H7 (cell line): ENCODE results near the gene WSCD1. TPM values are rescaled to one million over a fixed set of nuclear protein-coding genes. Genes with fewer than 3 reads are reported as not detected.

ENCODE experiments used
- DNase-seq: peaks from one replicate; pipeline ENCODE4 v3.0.0; 2012
- H3K27me3 ChIP-seq: 2 replicates; pipeline ENCODE4 v1.6.0; 2011; ENCODE audit warnings: mild to moderate bottlenecking, low read length; ENCODE audit not compliant: control insufficient read depth, insufficient read depth
- H3K36me3 ChIP-seq: replicated peaks from 2 replicates; pipeline ENCODE4 v1.5.1; 2011; ENCODE audit warnings: low read length; ENCODE audit not compliant: control insufficient read depth, insufficient read depth
- H3K4me3 ChIP-seq: 2 replicates; pipeline ENCODE4 v1.5.1; 2011; ENCODE audit warnings: low read depth, mild to moderate bottlenecking, control low read depth, low read length, moderate library complexity; ENCODE audit not compliant: insufficient read depth
- total RNA-seq: library from RNA; depleted of rRNA; stranded (reverse); fragments of >200 nt; shearing (Covaris generic); gene quantifications from 2 replicates; pipeline ENCODE4 v1.2.3, GENCODE V29; 2014

The WSCD1 gene
- total RNA-seq, 1 experiment from 2014 or later = 37.0 TPM

GRCh38 chr17:6100891-6101500, 30.8 kb downstream of the WSCD1 start:
- Histone ChIP-seq H3K36me3 (no peaks in the 10 kb centered on the region; the same call in 1 of the 2 replicates), H3K27me3 (no peaks in the 10 kb centered on the region), H3K4me3 (no peak overlapping the region)
- no peak for DNase-seq

GRCh38 chr17:6101706-6102105, 31.5 kb downstream of the WSCD1 start:
- H3K36me3 ChIP-seq = no peaks in the 10 kb centered on the region; the same call in 1 of the 2 replicates
- H3K27me3 ChIP-seq = no peaks in the 10 kb centered on the region
- no peak overlapping the region for H3K4me3 ChIP-seq
- DNase-seq = no peak

GRCh38 chr17:6102615-6103014, 32.4 kb downstream of the WSCD1 start:
- no peaks in the 10 kb centered on the region for H3K27me3 ChIP-seq
- H3K4me3 ChIP-seq = no peak overlapping the region
- no peaks in the 10 kb centered on the region; the same call in 1 of the 2 replicates for H3K36me3 ChIP-seq
- DNase-seq = no peak

- no peak overlapping the region for H3K4me3 ChIP-seq
- no peak for DNase-seq
- no peaks in the 10 kb centered on the region; the same call in 1 of the 2 replicates for H3K36me3 ChIP-seq
- H3K27me3 ChIP-seq = no peaks in the 10 kb centered on the region
These were observed 34.9 kb downstream of the WSCD1 start for GRCh38 chr17:6104956-6105648.

GRCh38 chr17:6105649-6106007, 35.4 kb downstream of the WSCD1 start:
- Histone ChIP-seq H3K36me3 (no peaks in the 10 kb centered on the region; the same call in 1 of the 2 replicates), H3K4me3 (no peak overlapping the region), H3K27me3 (no peaks in the 10 kb centered on the region)
- no peak for DNase-seq

GRCh38 chr17:6106212-6106611, 36.0 kb downstream of the WSCD1 start:
- DNase-seq = no peak
- no peak overlapping the region for H3K4me3 ChIP-seq
- no peaks in the 10 kb centered on the region for H3K27me3 ChIP-seq
- H3K36me3 ChIP-seq = no peaks in the 10 kb centered on the region; the same call in 1 of the 2 replicates

GRCh38 chr17:6107791-6108190, 37.6 kb downstream of the WSCD1 start:
- Histone ChIP-seq H3K36me3 (no peaks in the 10 kb centered on the region; the same call in 1 of the 2 replicates), H3K4me3 (no peak overlapping the region), H3K27me3 (no peaks in the 10 kb centered on the region)
- no peak for DNase-seq

- no peak for DNase-seq
- no peak overlapping the region for H3K4me3 ChIP-seq
- no peaks in the 10 kb centered on the region; the same call in 1 of the 2 replicates for H3K36me3 ChIP-seq
- H3K27me3 ChIP-seq = no peaks in the 10 kb centered on the region
These were observed 38.2 kb downstream of the WSCD1 start for GRCh38 chr17:6108382-6108781.

GRCh38 chr17:6108987-6109386, 38.8 kb downstream of the WSCD1 start:
- Histone ChIP-seq H3K4me3 (no peak overlapping the region), H3K27me3 (no peaks in the 10 kb centered on the region), H3K36me3 (no peaks in the 10 kb centered on the region; the same call in 1 of the 2 replicates)
- DNase-seq = no peak

GRCh38 chr17:6109536-6109935, 39.4 kb downstream of the WSCD1 start:
- Histone ChIP-seq H3K27me3 (no peaks in the 10 kb centered on the region), H3K36me3 (no peaks in the 10 kb centered on the region; the same call in 1 of the 2 replicates), H3K4me3 (no peak overlapping the region)
- no peak for DNase-seq

GRCh38 chr17:6110088-6110487, 39.9 kb downstream of the WSCD1 start:
- Histone ChIP-seq H3K27me3 (no peaks in the 10 kb centered on the region), H3K4me3 (no peak overlapping the region), H3K36me3 (no peaks in the 10 kb centered on the region)
- no peak for DNase-seq

- H3K36me3 ChIP-seq = no peaks in the 10 kb centered on the region
- H3K27me3 ChIP-seq = no peaks in the 10 kb centered on the region
- H3K4me3 ChIP-seq = no peak overlapping the region
- DNase-seq = no peak
These were observed 40.4 kb downstream of the WSCD1 start for GRCh38 chr17:6110592-6110991.

GRCh38 chr17:6120351-6120750, 50.2 kb downstream of the WSCD1 start:
- Histone ChIP-seq H3K4me3 (no peak overlapping the region), H3K27me3 (no peaks in the 10 kb centered on the region), H3K36me3 (peaks cover 2% of the 10 kb centered on the region)
- DNase-seq = no peak

GRCh38 chr17:6124856-6125255, 54.7 kb downstream of the WSCD1 start:
- Histone ChIP-seq H3K27me3 (no peaks in the 10 kb centered on the region), H3K4me3 (no peak overlapping the region), H3K36me3 (peaks cover 1% of the 10 kb centered on the region)
- no peak for DNase-seq

- H3K4me3 ChIP-seq = no peak overlapping the region
- no peak for DNase-seq
- H3K27me3 ChIP-seq = no peaks in the 10 kb centered on the region
- H3K36me3 ChIP-seq = no peaks in the 10 kb centered on the region; the same call in 1 of the 2 replicates
These were observed 56.6 kb downstream of the WSCD1 start for GRCh38 chr17:6126768-6127167.
